HG02885 (cell line): ENCODE results near the gene FNDC3B.

Experiments used
- ATAC-seq: cut with Tn5 transposase; IDR thresholded peaks from one replicate; pipeline ENCODE4 v1.9.1; 2021; ENCODE audit warnings: mild to moderate bottlenecking; ENCODE audit not compliant: unreplicated experiment, poor library complexity

FNDC3B gene

DNA sequence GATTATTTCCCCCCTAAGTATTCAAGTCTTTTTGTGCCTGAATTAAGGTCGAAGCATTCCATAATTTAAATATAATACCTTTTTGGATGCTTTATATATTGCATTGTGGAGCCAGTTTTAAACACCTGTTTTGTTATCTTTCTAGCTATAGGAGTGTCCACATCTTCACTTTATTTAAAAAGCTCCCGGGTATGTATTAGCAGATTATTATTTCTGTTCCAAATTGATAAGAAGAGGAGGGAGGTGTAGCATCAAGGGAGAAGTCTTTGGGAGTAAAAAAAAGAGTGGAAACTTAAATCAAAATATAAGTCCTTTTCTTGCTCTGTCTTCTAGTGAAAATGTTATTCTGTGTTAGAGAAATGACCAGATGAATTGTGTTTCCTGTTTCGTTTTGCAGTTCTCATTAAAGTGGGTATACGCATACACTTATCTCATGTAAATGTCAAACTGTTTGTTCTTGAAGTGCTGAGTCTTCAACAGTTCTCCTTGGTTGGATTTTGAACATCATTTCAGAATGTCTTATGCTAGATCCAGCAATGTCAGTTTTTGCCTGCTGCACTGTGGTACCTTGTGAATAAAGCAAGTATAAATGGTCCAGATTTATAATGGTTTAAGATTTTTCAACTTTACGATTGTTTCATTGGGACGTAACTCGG lies 105.8 kb downstream of the FNDC3B start:
- ATAC-seq, result peak; percentile 50

DNA sequence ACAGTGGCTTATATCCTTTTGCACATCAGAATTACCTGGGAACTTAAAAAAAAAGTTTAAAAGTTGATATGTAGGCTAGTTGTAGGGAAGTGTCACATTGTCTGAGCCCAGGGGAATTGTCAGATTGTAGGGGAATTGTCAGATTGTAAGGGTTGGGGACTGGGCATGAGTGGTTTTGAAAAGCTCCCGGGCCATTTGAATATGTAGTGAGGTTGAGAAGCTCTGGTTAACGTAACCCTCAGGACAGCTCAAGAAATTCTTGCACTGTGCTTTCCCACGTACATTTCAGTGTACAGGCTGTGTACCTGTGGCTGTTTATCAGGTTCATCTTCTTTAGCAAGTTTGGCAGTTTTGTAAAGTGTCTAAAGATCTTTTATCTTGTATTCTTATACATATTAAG lies 107.0 kb downstream of the FNDC3B start:
- no peak for ATAC-seq

DNA sequence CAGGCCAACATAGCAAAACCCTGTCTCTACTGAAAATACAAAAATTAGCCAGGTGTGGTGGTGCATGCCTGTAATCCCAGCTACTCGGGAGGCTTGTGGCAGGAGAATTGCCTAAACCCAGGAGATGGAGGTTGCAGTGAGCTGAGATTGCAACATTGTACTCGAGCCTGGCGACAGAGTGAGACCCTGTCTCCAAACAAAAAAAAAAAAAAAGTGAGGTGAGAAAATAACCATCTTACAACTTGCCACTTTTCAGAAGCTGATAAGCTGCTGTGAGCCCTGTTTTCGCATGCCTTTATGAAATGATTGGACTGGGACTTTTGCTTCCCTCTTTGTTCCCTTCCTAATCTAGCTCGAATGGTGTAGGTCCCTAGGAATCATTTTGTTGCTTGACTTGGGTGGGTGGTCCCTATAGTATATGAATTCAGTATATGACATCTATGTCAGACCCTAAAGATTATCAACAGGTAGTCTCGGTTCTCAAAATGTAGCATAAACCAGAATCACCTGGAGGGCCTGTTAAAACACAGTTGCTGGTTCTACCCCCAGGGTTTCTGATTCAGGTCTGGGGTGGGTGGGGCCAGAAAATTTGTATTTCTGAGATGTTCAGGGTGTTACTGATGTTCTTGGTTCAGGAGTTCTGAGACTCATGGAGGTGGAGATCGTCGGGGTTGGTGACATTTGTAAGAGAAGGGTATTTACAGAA lies 107.9 kb downstream of the FNDC3B start:
- no peak for ATAC-seq

DNA sequence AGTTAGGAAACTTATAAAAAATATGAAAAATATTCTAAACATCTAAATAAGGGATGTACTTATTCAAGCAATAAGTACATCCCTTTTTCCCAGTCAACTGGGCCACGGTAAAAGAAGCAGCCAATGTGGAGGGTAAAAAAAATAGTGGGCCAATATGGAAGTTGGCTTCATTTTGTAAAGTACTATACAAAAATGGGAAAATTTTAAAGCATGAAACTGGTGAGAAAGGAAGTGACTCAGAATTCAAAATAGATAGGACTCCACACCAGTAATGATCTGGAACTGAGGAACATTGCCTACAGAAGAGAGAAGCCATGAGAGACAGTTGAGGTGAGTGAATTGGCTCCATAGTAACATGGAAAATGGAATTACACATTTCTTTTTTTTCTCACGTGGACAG lies 108.9 kb downstream of the FNDC3B start:
- no peak for ATAC-seq

DNA sequence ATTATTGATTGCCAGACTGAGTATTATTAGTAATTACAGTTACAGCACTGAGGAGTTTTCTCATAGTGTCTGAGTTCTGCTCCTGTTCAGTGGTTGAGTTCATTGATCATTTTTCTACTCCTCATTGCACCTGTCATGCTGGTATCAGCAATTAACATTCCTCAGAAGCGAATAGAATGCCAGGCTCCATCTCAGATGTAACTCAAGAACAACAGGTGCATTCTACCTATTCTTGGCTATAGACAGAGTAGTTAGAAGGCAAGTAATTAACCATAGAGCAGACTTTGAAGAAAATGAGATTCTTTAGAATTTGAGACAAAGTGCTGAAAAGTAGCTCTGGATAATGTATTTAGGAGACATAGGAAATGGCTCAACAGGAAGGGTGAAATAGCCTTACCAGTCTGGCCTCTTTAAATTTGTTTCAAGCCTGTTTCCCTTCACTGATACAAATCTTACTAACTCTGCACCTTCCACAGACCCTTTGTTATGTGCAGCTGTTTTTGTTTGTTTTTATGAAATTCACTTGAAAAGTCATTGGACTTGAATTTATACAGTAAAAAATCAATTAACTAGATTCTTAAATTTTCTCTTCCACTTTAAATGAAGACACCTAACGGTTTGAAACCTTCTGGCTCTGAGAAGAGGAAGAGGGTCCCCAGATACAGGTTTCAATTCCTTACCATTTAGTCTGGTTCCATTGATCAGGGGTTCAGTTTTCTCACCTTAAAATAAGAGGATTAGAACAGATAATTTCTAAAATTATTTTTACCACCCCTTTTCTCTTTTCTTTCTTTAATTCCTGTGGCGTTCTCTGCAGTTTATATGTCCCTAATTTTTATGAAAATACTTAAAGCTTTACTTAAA lies 109.6 kb downstream of the FNDC3B start:
- ATAC-seq, result no peak

DNA sequence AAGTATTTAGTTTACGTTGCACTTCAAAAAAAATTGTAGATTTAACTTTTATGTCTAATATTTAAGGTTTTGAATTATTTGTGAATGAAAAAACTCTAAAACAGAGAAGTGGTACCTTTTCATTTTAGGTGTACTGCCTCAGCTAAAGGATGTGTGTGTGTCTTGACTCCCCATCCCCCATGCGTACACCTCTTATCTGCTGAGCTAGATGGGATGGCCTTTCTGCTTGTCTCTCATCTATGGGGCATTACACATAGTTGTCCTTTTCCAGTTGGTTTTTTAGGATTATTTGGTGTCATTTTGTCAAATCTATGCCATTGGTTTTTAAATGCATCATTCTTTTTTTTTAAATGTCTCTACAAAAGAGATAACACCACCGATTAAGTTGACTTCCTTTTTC lies 110.9 kb downstream of the FNDC3B start:
- no peak for ATAC-seq

DNA sequence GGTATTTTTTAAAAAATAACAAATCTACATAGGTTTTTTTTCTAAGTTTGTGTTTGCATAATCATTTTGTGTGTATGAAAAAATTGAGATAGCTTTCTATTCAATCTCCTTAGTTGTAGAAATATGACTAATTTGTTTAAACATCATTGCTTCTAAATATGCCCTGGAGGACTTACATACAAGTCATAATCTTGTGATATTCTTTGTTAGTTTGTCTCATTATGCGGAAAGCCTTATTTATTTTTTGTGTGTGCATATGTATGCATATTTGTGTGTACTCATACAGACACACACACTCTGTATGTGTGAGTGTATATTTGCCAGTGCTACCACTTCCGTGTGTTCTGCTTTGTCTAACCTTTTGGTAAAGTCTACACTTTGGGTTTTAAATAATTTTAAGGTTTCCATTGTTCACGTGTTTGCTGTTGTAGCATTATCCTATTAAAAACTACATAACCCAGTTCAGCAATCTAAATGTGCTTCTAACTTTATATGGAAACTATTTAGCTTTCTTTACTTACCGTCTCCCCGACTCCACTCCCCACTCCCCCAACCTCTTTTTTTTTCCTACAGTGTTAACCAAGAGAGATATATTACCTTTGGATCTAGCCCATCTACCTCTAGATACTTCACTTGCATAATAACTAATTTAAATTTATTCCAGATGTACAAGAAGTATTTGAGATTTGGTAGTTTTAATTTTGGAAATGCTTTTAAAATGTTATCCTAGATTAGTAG lies 111.7 kb downstream of the FNDC3B start:
- ATAC-seq, result no peak

DNA sequence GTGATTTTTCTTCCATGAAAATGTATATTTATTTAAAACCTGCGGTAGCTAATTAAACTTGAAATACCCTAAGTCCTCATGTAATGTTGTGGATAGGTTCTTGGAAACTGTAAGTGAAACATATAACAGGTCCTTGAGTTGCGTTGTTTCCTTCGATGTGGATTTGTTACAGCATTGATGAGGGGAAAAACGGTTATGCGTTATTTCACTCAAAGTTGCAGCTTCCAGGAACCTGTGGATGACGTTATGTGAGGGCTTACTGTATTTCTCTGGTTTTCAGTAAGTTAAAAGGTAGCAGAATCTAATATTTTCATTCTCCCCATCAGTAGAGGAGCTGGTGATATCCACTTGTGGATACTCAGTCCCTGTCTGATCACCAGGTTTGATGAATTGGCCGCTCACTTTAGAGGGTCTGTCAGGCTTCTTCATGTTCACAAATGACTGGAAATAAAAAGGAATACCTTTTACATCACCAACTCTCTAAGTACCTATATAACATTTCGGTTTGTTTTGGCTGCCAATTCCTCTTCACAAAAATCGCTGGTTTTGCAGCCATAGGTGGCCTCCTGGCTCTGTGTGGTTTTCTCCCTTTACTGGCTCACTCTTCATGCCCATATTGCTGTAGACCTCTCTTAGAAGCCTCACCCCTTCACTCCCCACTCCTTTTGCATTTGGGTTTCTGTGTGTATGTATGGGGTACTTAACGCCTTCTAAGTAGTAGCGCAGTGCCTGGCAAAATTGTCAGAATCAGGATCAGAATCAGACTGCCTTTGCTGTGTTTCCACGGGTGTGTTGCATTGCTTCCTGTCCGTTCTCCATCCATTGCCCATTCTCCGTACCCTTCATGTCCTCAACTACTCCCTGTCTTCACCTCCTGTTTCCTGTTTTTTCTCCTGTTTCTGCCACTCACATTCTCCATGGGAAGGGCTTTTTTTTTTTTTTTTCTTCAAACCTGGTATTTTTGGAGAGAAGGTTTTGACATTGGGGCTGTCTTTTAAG lies 112.6 kb downstream of the FNDC3B start:
- no peak for ATAC-seq

DNA sequence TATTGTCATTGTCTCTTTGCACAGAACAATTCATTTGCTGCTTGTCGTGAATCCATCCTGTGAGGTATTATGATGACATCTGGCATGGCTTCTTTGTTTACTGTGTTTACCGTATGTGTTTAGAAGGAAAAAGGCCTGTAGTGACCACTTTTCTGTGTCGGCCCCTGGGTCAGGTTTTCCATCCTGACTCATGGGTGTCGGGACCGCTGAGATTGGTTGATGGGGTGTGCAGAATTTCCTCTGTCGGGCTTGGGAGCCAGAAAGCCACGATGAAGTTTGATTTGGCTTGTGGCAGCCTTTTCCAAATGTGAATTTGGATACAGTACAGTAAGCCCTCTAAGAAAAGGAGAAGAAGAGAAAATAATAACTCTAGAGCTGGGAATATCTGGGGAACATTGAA lies 113.5 kb downstream of the FNDC3B start:
- ATAC-seq, result no peak

DNA sequence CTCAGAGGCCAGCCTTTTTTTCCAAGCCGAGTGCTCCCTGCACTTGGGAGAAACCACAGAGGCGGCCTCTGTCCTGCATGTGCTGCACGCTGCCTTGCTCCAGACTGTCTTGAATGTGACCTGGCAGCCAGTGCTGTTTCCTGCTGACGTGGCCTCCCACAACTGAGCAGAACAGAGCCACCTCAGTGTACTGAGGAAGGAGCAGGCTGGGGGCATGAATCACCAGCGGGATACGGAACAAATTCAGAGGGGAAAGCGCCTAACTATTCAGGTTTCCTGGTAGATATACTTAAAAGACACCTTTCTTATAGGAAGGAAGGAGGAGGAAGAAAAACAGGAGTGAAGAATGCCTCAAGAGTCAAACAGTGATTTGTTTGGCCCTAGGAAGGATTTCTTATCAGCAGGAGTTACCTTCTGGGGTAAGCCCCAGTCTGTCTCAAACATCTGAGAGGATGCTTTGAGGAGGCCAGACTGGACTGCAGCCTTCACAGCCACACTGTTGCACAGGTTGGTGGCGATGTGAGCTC lies 114.0 kb downstream of the FNDC3B start:
- no peak for ATAC-seq

DNA sequence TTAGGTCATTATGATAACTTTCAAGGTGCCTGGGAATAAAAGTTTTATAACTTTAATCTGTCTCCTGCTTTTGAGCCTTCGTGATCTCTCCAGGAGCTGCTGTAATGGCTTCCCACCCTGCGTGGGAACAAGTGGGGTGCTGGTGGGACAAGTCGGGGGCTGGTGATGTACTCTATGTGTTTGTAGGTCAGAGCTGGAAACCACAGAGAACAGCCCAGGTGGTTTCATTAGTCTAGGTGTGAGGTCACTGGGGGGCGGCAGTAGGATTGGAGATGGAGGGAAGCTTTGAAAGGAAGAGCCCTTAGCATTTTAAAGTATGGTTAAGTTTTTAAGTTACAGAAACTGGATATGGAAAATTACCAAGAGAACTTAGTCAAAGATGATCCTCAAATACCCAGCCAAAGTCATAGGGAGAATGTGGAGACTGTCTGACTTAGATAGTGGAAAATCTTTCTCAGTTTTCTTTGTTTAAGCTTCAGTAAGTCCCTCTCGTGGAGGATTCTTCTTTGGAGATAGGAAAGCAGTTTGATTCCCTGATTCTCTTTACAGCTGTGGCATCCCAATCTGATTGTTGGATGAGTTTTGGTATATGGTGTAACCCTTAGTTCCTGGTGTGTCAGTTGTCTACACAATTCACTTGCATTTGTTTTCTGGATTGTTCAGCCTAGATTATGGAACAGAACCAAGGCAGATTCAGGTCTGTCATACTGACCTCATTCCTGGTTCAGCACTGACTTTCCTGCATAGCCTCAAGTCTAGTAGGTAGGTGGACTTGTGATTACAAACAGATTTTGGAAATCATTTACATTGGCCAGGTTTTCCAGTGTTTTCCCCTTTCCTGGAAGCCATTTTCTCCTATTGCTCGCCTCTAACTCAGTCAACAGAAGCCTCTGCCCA lies 115.6 kb downstream of the FNDC3B start:
- peak; percentile 76 for ATAC-seq

DNA sequence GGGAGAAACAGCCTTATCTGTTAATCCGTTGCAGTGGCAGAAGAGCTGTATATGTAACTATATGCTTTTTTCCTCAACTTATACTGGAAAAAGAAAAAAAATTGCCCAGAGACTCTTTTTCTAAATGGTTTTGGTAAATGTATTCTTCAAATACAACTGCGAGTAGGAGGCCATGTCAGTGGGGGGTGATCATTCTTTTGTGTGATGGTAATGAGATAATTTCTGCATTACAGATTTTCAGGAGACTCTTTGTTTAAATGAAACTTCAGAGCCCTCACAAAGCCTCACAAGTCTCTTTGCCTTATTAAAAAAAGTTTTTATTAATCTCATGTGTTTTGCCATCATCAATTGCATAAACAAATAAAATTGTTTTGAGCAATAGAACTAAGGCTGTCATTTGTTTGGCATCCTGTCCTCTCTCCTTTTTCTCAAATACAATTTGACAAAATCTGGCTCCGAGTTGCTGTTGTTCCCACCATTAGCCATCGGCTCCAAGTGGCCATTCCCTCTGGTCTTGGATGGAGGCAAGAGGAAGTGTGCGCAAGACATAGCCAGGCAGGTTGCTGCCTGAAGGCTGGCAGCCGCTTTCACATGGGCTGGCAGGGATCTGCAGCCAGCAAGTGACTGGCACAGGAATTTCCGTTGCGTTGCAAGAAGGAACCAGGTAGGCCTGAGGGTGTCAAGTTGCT lies 116.7 kb downstream of the FNDC3B start:
- ATAC-seq, result no peak

DNA sequence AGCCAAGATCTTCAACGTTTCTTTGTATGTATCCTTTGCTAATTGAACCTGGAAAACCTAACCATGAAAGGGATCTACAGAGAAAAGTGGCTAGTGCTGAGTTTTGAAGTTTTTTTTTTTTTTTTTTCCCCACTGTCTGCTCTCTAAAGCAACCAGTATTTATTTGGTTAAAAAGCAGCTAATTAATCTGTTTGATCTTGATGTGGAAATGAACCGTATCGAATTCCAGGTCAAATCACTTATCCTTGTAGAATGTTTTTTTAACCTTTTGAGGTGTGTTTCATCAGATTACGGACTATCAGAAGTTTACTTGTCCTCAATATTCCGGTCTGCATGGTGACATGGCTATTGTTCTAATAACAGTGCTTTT lies 117.2 kb downstream of the FNDC3B start:
- no peak for ATAC-seq

DNA sequence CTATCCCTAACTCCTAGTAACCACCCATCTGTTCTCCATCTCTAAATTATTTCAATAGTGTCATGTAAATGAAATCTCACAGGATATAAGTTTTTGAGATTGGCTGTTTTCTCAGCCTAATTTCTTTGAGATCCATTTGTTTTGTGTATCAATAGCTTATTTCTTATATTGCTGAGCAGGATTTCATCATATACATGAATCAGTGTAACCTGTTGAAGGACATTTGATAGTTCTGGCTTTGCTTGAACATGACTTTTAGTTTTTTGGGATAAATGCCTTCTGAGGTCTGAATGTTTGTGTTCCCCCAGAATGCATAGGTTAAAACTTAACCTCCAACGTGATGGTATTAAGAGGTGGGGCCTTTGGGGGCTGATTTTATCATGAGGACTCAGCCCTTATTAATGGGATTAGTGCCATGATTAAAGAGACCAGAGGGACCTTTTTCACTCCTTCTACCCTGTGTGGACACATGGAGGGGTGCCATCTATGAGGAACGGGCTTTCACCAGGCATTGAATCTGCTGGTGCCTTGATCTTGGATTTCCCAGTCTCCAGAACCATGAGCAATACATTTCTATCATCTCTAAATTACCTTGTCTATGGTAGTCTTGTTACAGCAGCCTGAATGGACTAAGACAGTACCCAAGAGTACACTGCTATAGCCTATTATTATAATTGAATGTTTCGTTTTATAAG lies 118.3 kb downstream of the FNDC3B start:
- ATAC-seq, result no peak

DNA sequence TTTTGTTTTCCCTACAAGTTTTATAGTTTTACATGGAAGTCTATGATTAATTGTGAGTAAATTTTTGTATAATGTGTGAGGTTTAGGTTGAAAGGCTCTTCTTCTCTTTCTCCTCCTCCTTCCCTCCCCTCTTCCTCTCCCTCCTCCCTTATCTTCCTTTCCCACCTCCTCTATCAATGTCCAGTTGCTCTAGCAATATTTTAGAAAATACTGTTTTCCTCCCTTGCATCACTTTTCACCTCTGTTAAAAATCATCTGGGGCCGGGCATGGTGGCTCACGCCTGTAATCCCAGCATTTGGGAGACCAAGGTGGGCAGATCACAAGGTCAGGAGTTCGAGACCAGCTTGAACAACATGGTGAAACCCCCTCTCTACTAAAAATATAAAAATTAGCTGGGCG lies 119.4 kb downstream of the FNDC3B start:
- ATAC-seq, result no peak

DNA sequence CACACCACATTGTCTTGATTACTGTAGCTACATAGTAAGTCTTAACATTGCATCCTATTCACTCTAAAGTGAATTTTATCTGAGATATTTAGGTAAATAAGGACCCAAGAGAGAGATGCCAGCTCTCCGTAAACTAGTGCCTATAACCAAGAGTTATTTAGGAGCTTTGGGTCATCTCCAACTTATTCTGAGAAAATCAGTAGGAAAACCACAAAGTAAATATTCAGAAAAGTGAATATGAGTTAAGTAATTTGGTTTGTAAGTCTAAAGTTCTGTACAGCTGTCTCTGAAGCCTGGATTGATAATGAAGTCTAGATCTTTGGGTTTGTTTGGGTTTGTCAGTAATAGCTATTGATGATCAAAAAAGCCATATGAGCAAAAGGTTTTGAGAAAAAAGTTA lies 120.0 kb downstream of the FNDC3B start:
- ATAC-seq, result no peak

DNA sequence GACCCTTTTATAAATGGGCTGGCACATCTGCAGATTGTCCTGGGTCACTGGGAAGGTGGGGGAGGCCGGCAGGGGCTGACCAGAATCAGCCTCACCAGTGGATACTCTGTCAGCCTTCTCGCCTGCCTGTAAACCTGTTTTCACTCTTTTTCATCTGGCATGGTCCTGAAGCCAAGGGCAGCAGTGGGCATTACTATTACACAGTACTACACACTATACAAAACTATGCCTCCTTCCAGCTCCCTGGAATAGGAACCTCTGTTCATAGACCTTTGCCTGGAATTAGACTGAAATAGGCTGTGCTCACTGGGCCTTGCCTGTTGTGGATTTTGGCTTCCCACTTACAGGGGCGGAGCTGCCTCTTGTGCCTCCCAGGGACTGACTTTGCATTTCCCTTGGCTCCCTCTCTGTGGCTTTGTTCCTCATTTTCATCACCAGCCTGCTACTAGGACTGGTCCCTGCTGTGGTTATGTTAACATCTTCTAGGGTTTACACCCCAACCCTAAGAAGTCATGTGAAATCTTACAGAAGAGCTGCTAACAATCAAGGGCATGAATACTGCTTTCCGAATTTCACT lies 120.7 kb downstream of the FNDC3B start:
- ATAC-seq, result no peak
